A549 (cell line): ENCODE results near the gene EIF2B5.

Experiments
- CTCF ChIP-seq: fragments of >200 bp; sonication (Bioruptor Twin); formaldehyde crosslinking; IDR thresholded peaks from 3 replicates; pipeline ENCODE4 v1.5.1; 2016
- HDAC2 ChIP-seq: fragments of 200-600 bp; sonication (generic); IDR thresholded peaks from 2 replicates; pipeline ENCODE4 v1.6.1; 2016
- MAFK ChIP-seq: fragments of 450-650 bp; IDR thresholded peaks from 2 replicates; pipeline ENCODE4 v1.6.1; 2014; ENCODE audit not compliant: partially characterized antibody
- PHF8 ChIP-seq: fragments of 200-600 bp; sonication (generic); IDR thresholded peaks from 2 replicates; pipeline ENCODE4 v1.6.1; 2016; ENCODE audit warnings: low read depth, mild to moderate bottlenecking, antibody characterized with exemption, moderate library complexity, borderline replicate concordance
- RFX5 ChIP-seq: fragments of 450-650 bp; IDR thresholded peaks from 2 replicates; pipeline ENCODE4 v1.7.1; 2014; ENCODE audit warnings: antibody characterized with exemption, mild to moderate bottlenecking, moderate library complexity
- SREBF2 ChIP-seq: fragments of 450-650 bp; IDR thresholded peaks from 2 replicates; pipeline ENCODE4 v1.6.1; 2014; ENCODE audit warnings: mild to moderate bottlenecking, moderate library complexity
- ZSCAN20 ChIP-seq: fragments of 250-450 bp; sonication (Bioruptor Pico); IDR thresholded peaks from 2 replicates; pipeline ENCODE4 v1.8.0; 2022; ENCODE audit warnings: mild to moderate bottlenecking, moderate library complexity

GRCh38 chr3:184186902-184187207 is 51.7 kb downstream of the EIF2B5 start:
- TF ChIP-seq CTCF, result no peak
- TF ChIP-seq SREBF2, result no peak
- no peak for TF ChIP-seq ZSCAN20
- no peak for TF ChIP-seq HDAC2
- no peak for TF ChIP-seq RFX5
- TF ChIP-seq MAFK, result no peak
- TF ChIP-seq PHF8, result no peak
